Subcutaneous adipose tissue (tissue), 4 donors: ENCODE measurements around the gene MKNK2. TPM values are rescaled to one million over a fixed set of nuclear protein-coding genes. Genes with fewer than 3 reads are reported as not detected.

Source experiments
- CTCF ChIP-seq: fragments of 450-650 bp; IDR thresholded peaks from one replicate; pipeline ENCODE4 v1.5.1; 2016; ENCODE audit warnings: low read depth, mild to moderate bottlenecking, control low read depth, antibody characterized with exemption, moderate library complexity
- total RNA-seq, 4 donors: library from RNA; depleted of rRNA; stranded (reverse); fragments of >200 nt; gene quantifications; one replicate each; pipeline ENCODE4 v1.1.0, GENCODE V29; 2016

Gene MKNK2
- total RNA-seq, 4 donors from 2014 or later: 120 to 386 (median 204) TPM

GRCh38 chr19:2042485-2043250 lies 8.4 kb downstream of the MKNK2 start:
- TF ChIP-seq CTCF: no peak

GRCh38 chr19:2041683-2042484 lies 9.2 kb downstream of the MKNK2 start:
- no peak for TF ChIP-seq CTCF

GRCh38 chr19:2041433-2041682 lies 9.7 kb downstream of the MKNK2 start:
- TF ChIP-seq CTCF: no peak

GRCh38 chr19:2040647-2041432 lies 10.2 kb downstream of the MKNK2 start:
- no peak for TF ChIP-seq CTCF

- TF ChIP-seq CTCF: no peak
These were observed 10.9 kb downstream of the MKNK2 start for GRCh38 chr19:2039959-2040646.

GRCh38 chr19:2039089-2039958 lies 11.7 kb downstream of the MKNK2 start:
- no peak for TF ChIP-seq CTCF
